HepG2 (cell line): Measurements from ENCODE around the gene TMF1. TPM values are rescaled to one million over a fixed set of nuclear protein-coding genes. Genes with fewer than 3 reads are reported as not detected.

Source experiments
- BRCA1 ChIP-seq: sonication (generic); formaldehyde crosslinking; IDR thresholded peaks from 2 replicates; pipeline ENCODE4 v1.4.0; 2020; ENCODE audit warnings: missing genetic modification reagents
- CC2D1A ChIP-seq: sonication (generic); formaldehyde crosslinking; IDR thresholded peaks from 2 replicates; pipeline ENCODE4 v1.8.1; 2023; ENCODE audit warnings: mild to moderate bottlenecking, missing genetic modification reagents
- CEBPG ChIP-seq: IDR thresholded peaks from 2 replicates; pipeline ENCODE4 v1.6.1; 2016
- HOXD1 ChIP-seq: sonication (generic); formaldehyde crosslinking; IDR thresholded peaks from 2 replicates; pipeline ENCODE4 v1.5.0; 2020; ENCODE audit warnings: missing genetic modification reagents
- IKZF4 ChIP-seq: sonication (generic); formaldehyde crosslinking; IDR thresholded peaks from 2 replicates; pipeline ENCODE4 v1.5.1; 2020; ENCODE audit warnings: borderline replicate concordance, mild to moderate bottlenecking, low read depth, missing genetic modification reagents; ENCODE audit errors: not compliant biosample characterization
- KAT8 ChIP-seq: IDR thresholded peaks from 2 replicates; pipeline ENCODE4 v1.6.1; 2016; ENCODE audit warnings: missing genetic modification reagents, missing compliant biosample characterization
- KLF15 ChIP-seq: sonication (generic); formaldehyde crosslinking; IDR thresholded peaks from 2 replicates; pipeline ENCODE4 v1.8.1; 2023; ENCODE audit warnings: borderline replicate concordance, mild to moderate bottlenecking, inconsistent platforms, missing genetic modification reagents, mixed read lengths
- NFKB2 ChIP-seq: sonication (generic); formaldehyde crosslinking; IDR thresholded peaks from 2 replicates; pipeline ENCODE4 v1.4.0; 2020; ENCODE audit warnings: missing genetic modification reagents, borderline replicate concordance
- RBAK ChIP-seq: sonication (generic); formaldehyde crosslinking; IDR thresholded peaks from 2 replicates; pipeline ENCODE4 v1.5.1; 2020; ENCODE audit warnings: mild to moderate bottlenecking, missing genetic modification reagents
- SRF ChIP-seq: IDR thresholded peaks from 2 replicates; pipeline ENCODE4 v1.6.1; 2011; ENCODE audit warnings: mild to moderate bottlenecking, low read depth, low read length, moderate library complexity
- ZBTB1 ChIP-seq: sonication (generic); formaldehyde crosslinking; IDR thresholded peaks from 2 replicates; pipeline ENCODE4 v1.4.0; 2020; ENCODE audit warnings: missing genetic modification reagents, borderline replicate concordance
- ZNF841 ChIP-seq: sonication (generic); formaldehyde crosslinking; IDR thresholded peaks from 2 replicates; pipeline ENCODE4 v1.8.1; 2023; ENCODE audit warnings: missing genetic modification reagents, borderline replicate concordance
- polyA plus RNA-seq, 8 experiments: library from polyadenylated mRNA; depleted of rRNA in 3 of 8; stranded (reverse) in 7 of 8; unstranded in 1 of 8; fragments of >200 nt; fragmentation: Illumina TruSeq in 4 of 8; extraction: Trizol in 4 of 8; gene quantifications; 2 replicates each; pipeline versions ENCODE4 v1.2.1 to v1.2.3, GENCODE V29; 2011 to 2016; ENCODE audit warnings: low read depth in 4 of 8, missing spikeins in 1 of 8, mixed read lengths in 1 of 8; ENCODE audit not compliant: insufficient read depth in 1 of 8
- total RNA-seq, 5 experiments: library from RNA; depleted of rRNA; stranded (reverse); fragments of >200 nt; fragmentation: Illumina TruSeq; extraction: Trizol; gene quantifications; 2 replicates each; pipeline ENCODE4 v1.2.3, GENCODE V29; 2016; ENCODE audit warnings: low read depth in 1 of 5
- TF ChIP-seq, protein P1 (sequence below): sonication (generic); formaldehyde crosslinking; IDR thresholded peaks from 2 replicates; pipeline ENCODE4 v1.8.0; 2022; ENCODE audit warnings: mild to moderate bottlenecking, missing genetic modification reagents; ENCODE audit not compliant: insufficient replicate concordance
- TF ChIP-seq, protein P2 (sequence below): sonication (generic); formaldehyde crosslinking; IDR thresholded peaks from 2 replicates; pipeline ENCODE4 v1.4.0; 2020; ENCODE audit warnings: missing genetic modification reagents, borderline replicate concordance
- TF ChIP-seq, protein P3 (sequence below): sonication (generic); formaldehyde crosslinking; IDR thresholded peaks from 2 replicates; pipeline ENCODE4 v1.8.1; 2023; ENCODE audit warnings: mild to moderate bottlenecking, missing genetic modification reagents
- TF ChIP-seq, protein P4 (sequence below): sonication (generic); formaldehyde crosslinking; conservative IDR thresholded peaks from 2 replicates; pipeline ENCODE4 v1.8.0; 2022; ENCODE audit warnings: missing genetic modification reagents
- TF ChIP-seq, protein P5 (sequence below): sonication (generic); formaldehyde crosslinking; IDR thresholded peaks from 2 replicates; pipeline ENCODE4; 2020; ENCODE audit warnings: missing genetic modification reagents, mild to moderate bottlenecking, borderline replicate concordance

The TMF1 gene
- total and polyA plus RNA-seq, 2 of the 13 experiments (the other 11 are each of a cell fraction or from before 2014, with no cell fraction given): 12.1 to 38.4 TPM

DNA sequence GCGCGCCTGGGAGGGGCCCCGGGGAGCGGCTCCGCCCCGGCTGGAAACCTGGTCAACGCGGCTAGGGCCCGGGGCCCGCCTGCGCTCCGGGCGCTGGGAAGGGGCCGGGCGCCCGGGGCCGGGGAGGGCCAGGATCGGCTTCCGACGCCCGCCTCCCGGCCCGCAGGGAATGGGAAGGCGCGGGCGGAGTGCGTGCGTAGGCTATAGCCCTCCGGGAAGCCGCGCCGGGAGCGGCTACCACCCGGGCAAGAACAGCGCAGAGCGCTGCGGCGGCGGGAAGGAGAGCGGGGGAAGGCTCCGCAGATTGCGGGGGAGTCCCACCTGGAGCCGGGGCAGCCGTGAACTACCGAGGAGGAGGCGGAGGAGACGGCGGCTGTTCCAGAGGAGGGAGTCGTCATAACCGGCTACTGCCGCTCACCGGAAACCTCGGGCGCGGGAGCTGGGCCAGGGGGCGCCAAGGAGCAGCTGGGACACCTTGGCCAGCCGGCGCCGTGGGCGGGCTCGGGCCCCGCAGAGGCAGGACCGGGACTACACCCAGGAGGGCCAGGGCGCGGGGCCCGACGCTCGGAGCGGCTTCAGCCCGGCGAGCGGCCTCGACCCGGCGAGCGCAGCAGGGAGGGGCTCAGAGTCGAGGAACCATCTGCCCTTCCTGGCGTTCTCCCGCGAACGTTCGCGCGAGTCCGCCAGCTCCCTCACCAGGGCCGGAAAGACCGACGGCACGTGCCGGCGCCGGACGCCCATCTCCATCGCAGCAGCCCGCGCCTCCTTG lies 38.7 kb downstream of the TMF1 start, which contains the start of gene EOGT (continued):
- TF ChIP-seq, protein P1, sequence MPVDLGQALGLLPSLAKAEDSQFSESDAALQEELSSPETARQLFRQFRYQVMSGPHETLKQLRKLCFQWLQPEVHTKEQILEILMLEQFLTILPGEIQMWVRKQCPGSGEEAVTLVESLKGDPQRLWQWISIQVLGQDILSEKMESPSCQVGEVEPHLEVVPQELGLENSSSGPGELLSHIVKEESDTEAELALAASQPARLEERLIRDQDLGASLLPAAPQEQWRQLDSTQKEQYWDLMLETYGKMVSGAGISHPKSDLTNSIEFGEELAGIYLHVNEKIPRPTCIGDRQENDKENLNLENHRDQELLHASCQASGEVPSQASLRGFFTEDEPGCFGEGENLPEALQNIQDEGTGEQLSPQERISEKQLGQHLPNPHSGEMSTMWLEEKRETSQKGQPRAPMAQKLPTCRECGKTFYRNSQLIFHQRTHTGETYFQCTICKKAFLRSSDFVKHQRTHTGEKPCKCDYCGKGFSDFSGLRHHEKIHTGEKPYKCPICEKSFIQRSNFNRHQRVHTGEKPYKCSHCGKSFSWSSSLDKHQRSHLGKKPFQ: no peak
- 0 out of 2 replicates have a peak, but pooled peaks have one; percentile 14 for TF ChIP-seq KLF15 (CRISPR knock-in tag)
- no peak for TF ChIP-seq BRCA1 (CRISPR knock-in tag)
- peak; percentile 79 for TF ChIP-seq NFKB2 (CRISPR knock-in tag)
- TF ChIP-seq SRF: no peak
- no peak for TF ChIP-seq KAT8 (CRISPR knock-in tag)
- TF ChIP-seq, protein P2, sequence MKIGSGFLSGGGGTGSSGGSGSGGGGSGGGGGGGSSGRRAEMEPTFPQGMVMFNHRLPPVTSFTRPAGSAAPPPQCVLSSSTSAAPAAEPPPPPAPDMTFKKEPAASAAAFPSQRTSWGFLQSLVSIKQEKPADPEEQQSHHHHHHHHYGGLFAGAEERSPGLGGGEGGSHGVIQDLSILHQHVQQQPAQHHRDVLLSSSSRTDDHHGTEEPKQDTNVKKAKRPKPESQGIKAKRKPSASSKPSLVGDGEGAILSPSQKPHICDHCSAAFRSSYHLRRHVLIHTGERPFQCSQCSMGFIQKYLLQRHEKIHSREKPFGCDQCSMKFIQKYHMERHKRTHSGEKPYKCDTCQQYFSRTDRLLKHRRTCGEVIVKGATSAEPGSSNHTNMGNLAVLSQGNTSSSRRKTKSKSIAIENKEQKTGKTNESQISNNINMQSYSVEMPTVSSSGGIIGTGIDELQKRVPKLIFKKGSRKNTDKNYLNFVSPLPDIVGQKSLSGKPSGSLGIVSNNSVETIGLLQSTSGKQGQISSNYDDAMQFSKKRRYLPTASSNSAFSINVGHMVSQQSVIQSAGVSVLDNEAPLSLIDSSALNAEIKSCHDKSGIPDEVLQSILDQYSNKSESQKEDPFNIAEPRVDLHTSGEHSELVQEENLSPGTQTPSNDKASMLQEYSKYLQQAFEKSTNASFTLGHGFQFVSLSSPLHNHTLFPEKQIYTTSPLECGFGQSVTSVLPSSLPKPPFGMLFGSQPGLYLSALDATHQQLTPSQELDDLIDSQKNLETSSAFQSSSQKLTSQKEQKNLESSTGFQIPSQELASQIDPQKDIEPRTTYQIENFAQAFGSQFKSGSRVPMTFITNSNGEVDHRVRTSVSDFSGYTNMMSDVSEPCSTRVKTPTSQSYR (CRISPR knock-in tag): no peak
- no peak for TF ChIP-seq IKZF4 (CRISPR knock-in tag)
- TF ChIP-seq CC2D1A: no peak
- no peak for TF ChIP-seq ZBTB1
- TF ChIP-seq, protein P3, sequence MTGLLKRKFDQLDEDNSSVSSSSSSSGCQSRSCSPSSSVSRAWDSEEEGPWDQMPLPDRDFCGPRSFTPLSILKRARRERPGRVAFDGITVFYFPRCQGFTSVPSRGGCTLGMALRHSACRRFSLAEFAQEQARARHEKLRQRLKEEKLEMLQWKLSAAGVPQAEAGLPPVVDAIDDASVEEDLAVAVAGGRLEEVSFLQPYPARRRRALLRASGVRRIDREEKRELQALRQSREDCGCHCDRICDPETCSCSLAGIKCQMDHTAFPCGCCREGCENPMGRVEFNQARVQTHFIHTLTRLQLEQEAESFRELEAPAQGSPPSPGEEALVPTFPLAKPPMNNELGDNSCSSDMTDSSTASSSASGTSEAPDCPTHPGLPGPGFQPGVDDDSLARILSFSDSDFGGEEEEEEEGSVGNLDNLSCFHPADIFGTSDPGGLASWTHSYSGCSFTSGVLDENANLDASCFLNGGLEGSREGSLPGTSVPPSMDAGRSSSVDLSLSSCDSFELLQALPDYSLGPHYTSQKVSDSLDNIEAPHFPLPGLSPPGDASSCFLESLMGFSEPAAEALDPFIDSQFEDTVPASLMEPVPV (CRISPR knock-in tag): peak; percentile 79; the same call in 1 of the 2 replicates
- no peak for TF ChIP-seq RBAK (CRISPR knock-in tag)
- TF ChIP-seq, protein P4, sequence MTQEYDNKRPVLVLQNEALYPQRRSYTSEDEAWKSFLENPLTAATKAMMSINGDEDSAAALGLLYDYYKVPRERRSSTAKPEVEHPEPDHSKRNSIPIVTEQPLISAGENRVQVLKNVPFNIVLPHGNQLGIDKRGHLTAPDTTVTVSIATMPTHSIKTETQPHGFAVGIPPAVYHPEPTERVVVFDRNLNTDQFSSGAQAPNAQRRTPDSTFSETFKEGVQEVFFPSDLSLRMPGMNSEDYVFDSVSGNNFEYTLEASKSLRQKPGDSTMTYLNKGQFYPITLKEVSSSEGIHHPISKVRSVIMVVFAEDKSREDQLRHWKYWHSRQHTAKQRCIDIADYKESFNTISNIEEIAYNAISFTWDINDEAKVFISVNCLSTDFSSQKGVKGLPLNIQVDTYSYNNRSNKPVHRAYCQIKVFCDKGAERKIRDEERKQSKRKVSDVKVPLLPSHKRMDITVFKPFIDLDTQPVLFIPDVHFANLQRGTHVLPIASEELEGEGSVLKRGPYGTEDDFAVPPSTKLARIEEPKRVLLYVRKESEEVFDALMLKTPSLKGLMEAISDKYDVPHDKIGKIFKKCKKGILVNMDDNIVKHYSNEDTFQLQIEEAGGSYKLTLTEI (CRISPR knock-in tag): no peak
- TF ChIP-seq, protein P5, sequence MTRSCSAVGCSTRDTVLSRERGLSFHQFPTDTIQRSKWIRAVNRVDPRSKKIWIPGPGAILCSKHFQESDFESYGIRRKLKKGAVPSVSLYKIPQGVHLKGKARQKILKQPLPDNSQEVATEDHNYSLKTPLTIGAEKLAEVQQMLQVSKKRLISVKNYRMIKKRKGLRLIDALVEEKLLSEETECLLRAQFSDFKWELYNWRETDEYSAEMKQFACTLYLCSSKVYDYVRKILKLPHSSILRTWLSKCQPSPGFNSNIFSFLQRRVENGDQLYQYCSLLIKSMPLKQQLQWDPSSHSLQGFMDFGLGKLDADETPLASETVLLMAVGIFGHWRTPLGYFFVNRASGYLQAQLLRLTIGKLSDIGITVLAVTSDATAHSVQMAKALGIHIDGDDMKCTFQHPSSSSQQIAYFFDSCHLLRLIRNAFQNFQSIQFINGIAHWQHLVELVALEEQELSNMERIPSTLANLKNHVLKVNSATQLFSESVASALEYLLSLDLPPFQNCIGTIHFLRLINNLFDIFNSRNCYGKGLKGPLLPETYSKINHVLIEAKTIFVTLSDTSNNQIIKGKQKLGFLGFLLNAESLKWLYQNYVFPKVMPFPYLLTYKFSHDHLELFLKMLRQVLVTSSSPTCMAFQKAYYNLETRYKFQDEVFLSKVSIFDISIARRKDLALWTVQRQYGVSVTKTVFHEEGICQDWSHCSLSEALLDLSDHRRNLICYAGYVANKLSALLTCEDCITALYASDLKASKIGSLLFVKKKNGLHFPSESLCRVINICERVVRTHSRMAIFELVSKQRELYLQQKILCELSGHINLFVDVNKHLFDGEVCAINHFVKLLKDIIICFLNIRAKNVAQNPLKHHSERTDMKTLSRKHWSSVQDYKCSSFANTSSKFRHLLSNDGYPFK (CRISPR knock-in tag): no peak
- TF ChIP-seq CEBPG (CRISPR knock-in tag): no peak
- peak; percentile 18; the same call in 1 of the 2 replicates for TF ChIP-seq HOXD1 (CRISPR knock-in tag)
- no peak for TF ChIP-seq ZNF841 (CRISPR knock-in tag)
